GM12875 (cell line): ENCODE measurements around the gene GORASP2.

Source experiments
- H3K4me3 ChIP-seq: one replicate; pipeline ENCODE4 v1.5.1; 2011; ENCODE audit warnings: low read depth, low read length, control low read depth
- TF ChIP-seq, protein P1 (sequence below): IDR thresholded peaks from 2 replicates; pipeline ENCODE4 v1.5.1; 2011; ENCODE audit warnings: low read depth, mild to moderate bottlenecking, control low read depth, inconsistent platforms, low read length, moderate library complexity, borderline replicate concordance; ENCODE audit not compliant: insufficient read depth

The GORASP2 gene

DNA sequence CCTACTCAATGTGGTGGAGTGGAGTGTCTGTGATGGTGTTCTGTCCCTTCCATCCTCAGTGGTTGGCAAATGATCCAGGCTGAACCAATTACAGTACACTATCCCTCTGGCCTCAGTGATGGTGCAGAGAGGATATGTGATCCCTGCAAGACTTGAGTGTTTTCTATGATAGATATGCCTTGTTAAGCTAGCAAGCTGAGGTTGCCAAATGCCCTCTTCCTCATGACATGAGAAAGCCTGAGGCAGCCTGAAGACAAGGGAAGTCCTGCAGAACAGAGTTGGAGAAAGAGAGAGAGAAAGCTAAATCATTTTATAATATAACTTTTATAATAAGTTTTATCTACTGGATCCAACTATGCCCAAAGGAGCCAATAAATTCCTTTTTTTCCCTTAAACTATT lies 41.6 kb upstream of the GORASP2 start:
- H3K4me3 ChIP-seq: no peak overlapping the region
- TF ChIP-seq, protein P1, sequence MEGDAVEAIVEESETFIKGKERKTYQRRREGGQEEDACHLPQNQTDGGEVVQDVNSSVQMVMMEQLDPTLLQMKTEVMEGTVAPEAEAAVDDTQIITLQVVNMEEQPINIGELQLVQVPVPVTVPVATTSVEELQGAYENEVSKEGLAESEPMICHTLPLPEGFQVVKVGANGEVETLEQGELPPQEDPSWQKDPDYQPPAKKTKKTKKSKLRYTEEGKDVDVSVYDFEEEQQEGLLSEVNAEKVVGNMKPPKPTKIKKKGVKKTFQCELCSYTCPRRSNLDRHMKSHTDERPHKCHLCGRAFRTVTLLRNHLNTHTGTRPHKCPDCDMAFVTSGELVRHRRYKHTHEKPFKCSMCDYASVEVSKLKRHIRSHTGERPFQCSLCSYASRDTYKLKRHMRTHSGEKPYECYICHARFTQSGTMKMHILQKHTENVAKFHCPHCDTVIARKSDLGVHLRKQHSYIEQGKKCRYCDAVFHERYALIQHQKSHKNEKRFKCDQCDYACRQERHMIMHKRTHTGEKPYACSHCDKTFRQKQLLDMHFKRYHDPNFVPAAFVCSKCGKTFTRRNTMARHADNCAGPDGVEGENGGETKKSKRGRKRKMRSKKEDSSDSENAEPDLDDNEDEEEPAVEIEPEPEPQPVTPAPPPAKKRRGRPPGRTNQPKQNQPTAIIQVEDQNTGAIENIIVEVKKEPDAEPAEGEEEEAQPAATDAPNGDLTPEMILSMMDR: no peak

DNA sequence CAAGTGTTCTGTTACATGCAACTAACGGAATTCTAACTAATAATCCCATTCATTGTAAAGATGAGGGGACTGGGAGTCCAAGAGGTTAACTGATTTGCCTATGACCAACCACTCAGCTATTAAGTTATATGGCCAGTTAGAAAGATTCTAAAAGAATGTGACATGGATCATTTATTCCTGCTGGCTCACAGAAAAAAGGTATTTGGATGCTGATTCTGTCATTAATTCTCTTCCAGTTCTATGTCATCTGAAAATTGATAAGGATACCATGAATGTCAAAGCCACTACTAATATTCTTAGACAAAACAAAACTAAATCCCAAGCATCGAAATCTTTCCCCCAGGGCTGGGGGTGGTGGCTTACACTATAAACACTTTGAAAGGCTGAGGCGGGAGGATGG lies 41.2 kb upstream of the GORASP2 start:
- H3K4me3 ChIP-seq: no peak overlapping the region
- TF ChIP-seq, protein P1: no peak

DNA sequence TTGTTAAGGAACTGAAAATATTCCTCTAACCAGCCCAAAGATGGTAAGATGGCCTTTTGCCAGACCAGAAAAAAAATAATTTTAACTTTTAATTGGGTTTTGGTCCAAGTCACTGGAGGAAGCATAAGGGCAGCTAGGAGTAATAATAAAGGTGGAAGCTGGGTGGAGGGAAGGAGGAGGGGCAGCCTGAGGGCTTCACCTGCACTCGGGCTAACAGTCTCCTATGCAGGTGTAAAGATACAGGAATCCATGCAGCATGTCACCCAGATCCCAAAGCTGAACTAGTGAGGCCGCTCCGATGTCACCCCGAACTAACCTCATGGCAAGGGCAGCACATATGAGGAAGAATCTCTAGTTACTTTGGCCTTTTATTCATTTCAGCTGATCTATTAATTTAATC lies 37.2 kb upstream of the GORASP2 start:
- TF ChIP-seq, protein P1: no peak
- H3K4me3 ChIP-seq: no peak overlapping the region

DNA sequence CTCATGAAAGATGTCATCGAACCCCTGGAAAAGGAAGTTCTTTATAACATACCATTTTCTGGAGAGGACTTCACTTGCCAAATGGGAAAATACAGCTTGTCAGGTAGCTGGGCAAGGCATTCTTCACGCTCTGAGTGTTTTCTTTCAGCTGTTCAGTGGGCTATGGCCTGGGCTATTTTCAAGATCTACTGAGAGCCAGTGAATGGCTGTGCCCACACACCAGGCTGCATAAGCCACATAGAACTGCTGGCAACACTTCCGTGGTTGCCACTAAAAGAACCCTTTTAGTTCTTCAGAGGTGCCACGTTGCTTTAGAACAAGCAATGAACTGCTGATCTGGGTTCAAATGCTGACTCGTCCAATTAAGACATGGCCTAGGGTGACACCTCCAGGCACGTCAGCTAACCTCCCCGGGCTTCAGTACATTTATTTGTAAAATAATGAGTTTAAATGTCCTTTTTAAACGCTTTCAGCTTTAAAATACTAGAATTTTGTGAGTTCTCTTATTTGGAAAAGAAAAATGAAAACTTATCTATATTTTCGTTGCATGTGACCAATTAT lies 36.6 kb upstream of the GORASP2 start:
- TF ChIP-seq, protein P1: no peak
- no peak overlapping the region for H3K4me3 ChIP-seq

DNA sequence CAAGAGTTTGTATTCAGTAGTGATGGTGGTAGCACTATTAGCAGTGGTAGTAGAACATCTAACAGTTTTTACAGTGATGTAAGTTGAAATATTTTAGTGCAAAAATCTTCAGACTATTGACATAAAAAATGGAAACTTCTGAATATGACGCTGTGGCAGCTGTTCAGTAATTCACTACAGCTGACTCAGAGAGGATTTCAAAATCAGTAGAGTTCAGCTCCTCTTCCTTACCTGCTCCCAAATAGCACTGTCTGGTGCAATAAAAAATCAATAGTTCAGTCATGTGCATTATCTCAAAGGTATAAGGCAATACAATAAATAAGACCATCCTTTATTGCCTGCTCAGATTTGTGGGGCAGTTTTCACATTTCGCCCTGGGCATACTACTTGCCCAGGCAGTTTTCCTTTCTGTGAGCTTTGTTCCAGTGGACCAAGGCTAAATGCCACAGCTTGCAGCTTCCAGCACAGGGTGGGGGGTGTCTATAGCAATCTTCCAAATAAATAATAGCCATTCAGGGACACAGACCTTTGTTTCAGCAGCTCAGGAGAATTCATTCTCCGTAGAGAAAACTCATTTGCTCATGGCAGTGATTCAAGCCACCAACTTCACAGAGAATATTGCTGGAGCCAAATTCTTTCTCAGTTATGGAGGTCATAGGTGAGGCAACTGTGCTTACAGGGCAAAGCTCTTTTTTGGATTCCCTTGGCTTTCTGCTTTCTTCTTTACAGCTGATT lies 33.9 kb upstream of the GORASP2 start:
- H3K4me3 ChIP-seq: no peak overlapping the region
- TF ChIP-seq, protein P1: no peak

DNA sequence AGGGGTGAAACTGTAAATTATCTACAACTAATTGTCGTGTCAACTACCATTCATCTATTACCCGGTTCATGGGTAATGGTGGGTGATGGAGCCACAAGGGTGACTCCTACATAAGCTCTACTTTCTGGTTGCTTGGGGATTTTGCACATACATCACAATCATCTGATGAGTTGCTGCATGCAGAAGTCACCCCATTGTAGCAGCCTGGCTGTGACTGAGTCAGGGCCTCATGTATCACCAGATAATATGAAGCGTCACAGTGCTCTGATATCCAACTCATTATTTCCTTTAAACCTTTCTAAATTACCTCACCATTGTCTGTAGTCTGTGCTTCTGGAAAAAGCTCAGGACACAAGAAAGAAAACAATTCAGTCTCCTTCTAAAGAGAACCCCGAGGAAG lies 32.4 kb upstream of the GORASP2 start:
- TF ChIP-seq, protein P1: no peak
- no peak overlapping the region for H3K4me3 ChIP-seq

DNA sequence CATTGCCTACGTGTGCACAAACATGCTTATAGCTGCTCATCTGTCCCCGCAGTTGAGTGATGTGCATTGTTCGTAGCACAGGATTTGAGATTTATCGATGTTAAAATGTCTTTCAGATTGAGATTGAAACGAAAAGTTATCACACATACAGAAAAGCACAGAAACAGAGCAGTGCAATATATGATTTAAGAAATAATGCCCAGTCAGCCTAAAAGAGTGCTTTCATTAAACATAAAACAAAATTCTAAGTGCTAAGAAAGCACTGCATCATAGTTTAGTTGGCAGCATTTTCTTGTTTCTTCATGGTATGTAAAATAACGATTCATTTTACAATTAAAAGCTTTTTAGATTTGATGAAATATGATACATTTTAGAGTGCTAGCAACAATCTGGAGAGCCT lies 31.9 kb upstream of the GORASP2 start:
- TF ChIP-seq, protein P1: no peak
- H3K4me3 ChIP-seq: no peak overlapping the region
